ENCODE measurements around the gene LDLRAD3.

- TF ChIP-seq CTCF (IDR thresholded peaks at IDR 0.05) (no peak), POLR2A (IDR thresholded peaks at IDR 0.05) (no peak)
These were observed 136.2 kb downstream of the LDLRAD3 start for GRCh38 chr11:36079878-36080675.

Measured in uterus (tissue), 2 donors.